Mesenchymal stem cell (in vitro differentiated cells and primary cell): ENCODE data around the gene FMO5.

Source experiments
- DNase-seq: peaks from one replicate; pipeline ENCODE4 v3.0.0-alpha.2; 2013
- H2AFZ ChIP-seq: one replicate; pipeline ENCODE4 v1.6.1; 2013; ENCODE audit warnings: low read depth, mild to moderate bottlenecking, control low read depth, inconsistent platforms, low read length, moderate library complexity
- H2AK5ac ChIP-seq: 2 replicates; pipeline ENCODE4 v1.6.1; 2013; ENCODE audit warnings: low read length, moderate library complexity, mild to moderate bottlenecking, inconsistent platforms; ENCODE audit not compliant: severe bottlenecking
- H2BK120ac ChIP-seq: one replicate; pipeline ENCODE4 v1.6.1; 2013; ENCODE audit warnings: low read depth, mild to moderate bottlenecking, inconsistent platforms, low read length, moderate library complexity
- H2BK12ac ChIP-seq, 2 experiments: one replicate each; pipeline ENCODE4 v1.6.1; 2013; ENCODE audit warnings: inconsistent platforms in 2 of 2, low read length in 2 of 2, mild to moderate bottlenecking in 2 of 2, moderate library complexity in 2 of 2, control low read depth in 1 of 2
- H2BK15ac ChIP-seq: one replicate; pipeline ENCODE4 v1.6.1; 2013; ENCODE audit warnings: mild to moderate bottlenecking, low read depth, inconsistent platforms; ENCODE audit not compliant: poor library complexity, severe bottlenecking
- H2BK5ac ChIP-seq: 2 replicates; pipeline ENCODE4 v1.6.1; 2013; ENCODE audit warnings: low read depth, mild to moderate bottlenecking, low read length, control low read depth, inconsistent platforms; ENCODE audit not compliant: poor library complexity, severe bottlenecking
- H3K14ac ChIP-seq, 2 experiments: one replicate each; pipeline ENCODE4 v1.6.1; 2013; ENCODE audit warnings: inconsistent platforms in 2 of 2, low read length in 2 of 2, control low read depth in 1 of 2, mild to moderate bottlenecking in 1 of 2, moderate library complexity in 1 of 2
- H3K18ac ChIP-seq, 2 experiments: one replicate each; pipeline ENCODE4 v1.6.1; 2013; ENCODE audit warnings: inconsistent platforms in 2 of 2, low read length in 2 of 2, control low read depth in 1 of 2, low read depth in 1 of 2, mild to moderate bottlenecking in 1 of 2
- H3K23ac ChIP-seq, 2 experiments: one replicate each; pipeline ENCODE4 v1.6.1; 2013; ENCODE audit warnings: inconsistent platforms in 2 of 2, low read length in 2 of 2, mild to moderate bottlenecking in 2 of 2, moderate library complexity in 2 of 2, control low read depth in 1 of 2
- H3K27ac ChIP-seq: 2 replicates; pipeline ENCODE4 v1.5.1; 2013; ENCODE audit warnings: mild to moderate bottlenecking, moderate library complexity, low read length, control low read depth, inconsistent platforms; ENCODE audit not compliant: poor library complexity, severe bottlenecking
- H3K27me3 ChIP-seq, 2 experiments: 2 replicates each; pipeline versions ENCODE4 v1.6.1 to v1.7.0; 2013; ENCODE audit warnings: low read length in 2 of 2, mild to moderate bottlenecking in 2 of 2, moderate library complexity in 2 of 2, control low read depth in 1 of 2, inconsistent platforms in 1 of 2; ENCODE audit not compliant: control insufficient read depth in 1 of 2, insufficient read depth in 1 of 2
- H3K36me3 ChIP-seq, 2 experiments: 2 replicates each; pipeline versions ENCODE4 v1.6.1 to v1.7.0; 2013; ENCODE audit warnings: low read length in 2 of 2, control low read depth in 1 of 2, inconsistent platforms in 1 of 2, low read depth in 1 of 2, mild to moderate bottlenecking in 1 of 2; ENCODE audit not compliant: insufficient read depth in 2 of 2, control insufficient read depth in 1 of 2
- H3K4ac ChIP-seq, 2 experiments: one replicate each; pipeline ENCODE4 v1.6.1; 2013; ENCODE audit warnings: inconsistent platforms in 2 of 2, low read length in 2 of 2, mild to moderate bottlenecking in 2 of 2, moderate library complexity in 2 of 2, control low read depth in 1 of 2, low read depth in 1 of 2
- H3K4me1 ChIP-seq: 2 replicates; pipeline ENCODE4 v1.6.1; 2013; ENCODE audit warnings: low read depth, low read length, control low read depth; ENCODE audit not compliant: control insufficient read depth, insufficient read depth
- H3K4me2 ChIP-seq: 2 replicates; pipeline ENCODE4 v1.6.1; 2013; ENCODE audit warnings: low read length, mild to moderate bottlenecking, inconsistent platforms; ENCODE audit not compliant: poor library complexity, severe bottlenecking
- H3K4me3 ChIP-seq, 2 experiments: 2 replicates each; pipeline versions ENCODE4 v1.5.1 to v1.7.0; 2013; ENCODE audit warnings: low read length in 2 of 2, mild to moderate bottlenecking in 2 of 2, control low read depth in 1 of 2, low read depth in 1 of 2; ENCODE audit not compliant: insufficient read depth in 1 of 2
- H3K79me1 ChIP-seq: replicated peaks from 2 replicates; pipeline ENCODE4 v1.6.1; 2013; ENCODE audit warnings: mild to moderate bottlenecking, control low read depth, low read length, inconsistent platforms; ENCODE audit not compliant: poor library complexity, severe bottlenecking
- H3K9ac ChIP-seq: 2 replicates; pipeline ENCODE4 v1.7.0; 2013; ENCODE audit warnings: mild to moderate bottlenecking, low read length, moderate library complexity
- H3K9me3 ChIP-seq: 2 replicates; pipeline ENCODE4 v1.7.0; 2013; ENCODE audit warnings: mild to moderate bottlenecking, low read length; ENCODE audit not compliant: control insufficient read depth
- H4K8ac ChIP-seq: one replicate; pipeline ENCODE4 v1.6.1; 2013; ENCODE audit warnings: inconsistent platforms, mild to moderate bottlenecking, low read length, moderate library complexity
- H4K91ac ChIP-seq: one replicate; pipeline ENCODE4 v1.6.1; 2013; ENCODE audit warnings: mild to moderate bottlenecking, low read length, inconsistent platforms
- WGBS: methylation state at CpG from one replicate; pipeline ENCODE4 v1.1.7; 2013; ENCODE audit warnings: mixed read lengths; 5-methylcytosine and 5-hydroxymethylcytosine counted together

Gene FMO5

DNA sequence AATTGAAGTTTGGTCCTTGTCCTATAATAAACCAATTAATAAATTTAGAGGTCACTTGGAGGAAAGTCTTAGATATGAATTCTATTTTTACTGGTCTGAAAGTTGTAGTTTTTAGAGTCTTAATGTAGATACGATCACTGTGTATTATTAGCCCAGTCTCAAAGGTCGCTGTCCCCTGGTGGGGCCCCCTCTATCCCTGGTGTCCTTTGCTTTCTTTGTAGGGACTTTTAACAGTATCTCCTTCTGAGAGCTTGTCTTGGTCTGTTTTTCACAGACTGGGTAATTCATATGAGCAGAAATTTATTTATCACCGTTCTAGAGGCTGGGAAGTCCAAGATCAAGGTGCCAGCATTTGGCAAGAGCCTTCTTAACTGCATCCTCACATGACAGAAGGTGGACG, 35.8 kb upstream of the FMO5 start:
- Histone ChIP-seq H2AK5ac (no peak overlapping the region), H3K27ac (no peak overlapping the region), H3K9ac (no peak overlapping the region), H3K4me2 (no peak overlapping the region), H3K4me1 (no peaks in the 10 kb centered on the region), H2BK120ac (no peak overlapping the region), H3K79me1 (peaks cover 19% of the 10 kb centered on the region), H4K8ac (no peak overlapping the region), H2BK12ac (no peak overlapping the region), H3K4me3 (no peak overlapping the region), H3K27me3 (no peaks in the 10 kb centered on the region), H3K18ac (no peak overlapping the region), H2BK15ac (no peak overlapping the region), H2BK5ac (no peak overlapping the region), H3K23ac (no peak overlapping the region), H2AFZ (no peak overlapping the region), H3K4ac (no peak overlapping the region), H3K14ac (no peak overlapping the region), H3K36me3 (peaks cover 4 to 59% of the 10 kb centered on the region in 2 experiments), H3K9me3 (no peaks in the 10 kb centered on the region), H4K91ac (no peak overlapping the region)
- DNase-seq, result no peak
- WGBS, result 99% methylated on average over 3 of the region's 4 CpGs

DNA sequence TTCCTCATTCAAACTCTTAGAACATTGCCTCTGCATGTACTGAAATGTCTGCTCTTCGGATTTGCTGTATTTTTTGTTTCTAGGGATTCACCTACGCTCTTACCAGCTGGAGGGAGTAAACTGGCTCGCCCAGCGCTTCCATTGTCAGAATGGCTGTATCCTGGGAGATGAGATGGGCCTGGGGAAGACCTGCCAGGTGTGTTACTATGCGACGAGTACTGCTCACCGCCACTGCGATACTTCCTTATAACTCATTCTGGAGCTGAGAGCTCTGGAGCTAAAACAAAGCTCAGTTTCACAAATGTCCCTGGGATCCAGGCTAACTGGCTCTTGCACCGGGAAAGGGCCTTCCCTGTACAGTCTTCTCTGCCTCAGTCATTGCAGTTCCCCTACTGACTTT, 27.4 kb upstream of the FMO5 start:
- Histone ChIP-seq H3K36me3 (peaks cover 3 to 21% of the 10 kb centered on the region in 2 experiments), H3K9ac (no peak overlapping the region), H3K14ac (no peak overlapping the region), H2BK12ac (no peak overlapping the region), H3K79me1 (peaks cover 27% of the 10 kb centered on the region), H4K8ac (no peak overlapping the region), H4K91ac (no peak overlapping the region), H3K27ac (no peak overlapping the region), H3K23ac (no peak overlapping the region), H3K4me2 (no peak overlapping the region), H3K27me3 (no peaks in the 10 kb centered on the region), H3K18ac (no peak overlapping the region), H2AFZ (no peak overlapping the region), H3K4me1 (peaks cover 3% of the 10 kb centered on the region), H3K4me3 (no peak overlapping the region), H2BK120ac (no peak overlapping the region), H2BK15ac (no peak overlapping the region), H2BK5ac (no peak overlapping the region), H3K4ac (no peak overlapping the region), H2AK5ac (no peak overlapping the region), H3K9me3 (no peaks in the 10 kb centered on the region)
- 97% methylated on average over 9 of the region's 9 CpGs for WGBS
- DNase-seq, result no peak

DNA sequence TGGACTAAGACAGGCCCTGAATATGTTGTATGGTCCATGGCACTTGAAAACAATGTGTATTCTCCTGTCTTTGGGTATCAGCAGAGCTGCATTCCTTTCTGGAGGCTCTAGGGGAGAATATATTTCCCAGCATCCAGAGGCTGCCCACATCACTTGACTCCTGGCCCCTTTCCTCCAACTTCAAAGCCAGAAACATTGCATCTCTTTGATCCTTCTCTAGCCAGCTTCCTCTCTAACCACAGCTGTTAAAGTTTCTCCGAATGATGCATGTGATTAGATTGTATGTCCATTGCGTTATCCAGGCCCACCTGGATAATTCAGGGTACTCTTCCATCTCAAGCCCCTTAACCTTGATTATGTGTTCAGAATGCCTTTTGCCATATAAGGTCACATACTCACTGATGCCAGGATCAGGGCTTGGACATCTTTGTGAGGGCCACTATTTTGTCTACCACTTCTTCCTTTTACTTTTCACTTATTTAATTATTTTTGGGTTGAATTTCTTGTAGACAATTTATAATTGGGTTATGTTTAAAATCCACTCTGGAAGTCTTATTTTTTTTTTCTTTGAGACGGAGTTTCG, 22.6 kb upstream of the FMO5 start:
- H3K27me3 ChIP-seq, result no peaks in the 10 kb centered on the region
- H2AK5ac ChIP-seq, result no peak overlapping the region
- no peak overlapping the region for H3K4me2 ChIP-seq
- no peak overlapping the region for H3K14ac ChIP-seq
- no peak overlapping the region for H2BK12ac ChIP-seq
- H3K23ac ChIP-seq, result no peak overlapping the region
- DNase-seq, result peak; percentile 40
- no peak overlapping the region for H3K4ac ChIP-seq
- H4K8ac ChIP-seq, result no peak overlapping the region
- H2BK15ac ChIP-seq, result no peak overlapping the region
- no peak overlapping the region for H2BK120ac ChIP-seq
- H3K36me3 ChIP-seq, result peaks cover 0 to 3% of the 10 kb centered on the region in 2 experiments
- no peak overlapping the region for H3K9ac ChIP-seq
- 88% methylated on average over 4 of the region's 4 CpGs for whole genome bisulfite sequencing
- no peak overlapping the region for H2BK5ac ChIP-seq
- no peak overlapping the region for H2AFZ ChIP-seq
- peaks cover 3% of the 10 kb centered on the region for H3K4me1 ChIP-seq
- H3K79me1 ChIP-seq, result peaks cover 11% of the 10 kb centered on the region
- H3K9me3 ChIP-seq, result no peaks in the 10 kb centered on the region
- H4K91ac ChIP-seq, result no peak overlapping the region
- no peak overlapping the region for H3K18ac ChIP-seq
- H3K4me3 ChIP-seq, result no peak overlapping the region
- H3K27ac ChIP-seq, result no peak overlapping the region

DNA sequence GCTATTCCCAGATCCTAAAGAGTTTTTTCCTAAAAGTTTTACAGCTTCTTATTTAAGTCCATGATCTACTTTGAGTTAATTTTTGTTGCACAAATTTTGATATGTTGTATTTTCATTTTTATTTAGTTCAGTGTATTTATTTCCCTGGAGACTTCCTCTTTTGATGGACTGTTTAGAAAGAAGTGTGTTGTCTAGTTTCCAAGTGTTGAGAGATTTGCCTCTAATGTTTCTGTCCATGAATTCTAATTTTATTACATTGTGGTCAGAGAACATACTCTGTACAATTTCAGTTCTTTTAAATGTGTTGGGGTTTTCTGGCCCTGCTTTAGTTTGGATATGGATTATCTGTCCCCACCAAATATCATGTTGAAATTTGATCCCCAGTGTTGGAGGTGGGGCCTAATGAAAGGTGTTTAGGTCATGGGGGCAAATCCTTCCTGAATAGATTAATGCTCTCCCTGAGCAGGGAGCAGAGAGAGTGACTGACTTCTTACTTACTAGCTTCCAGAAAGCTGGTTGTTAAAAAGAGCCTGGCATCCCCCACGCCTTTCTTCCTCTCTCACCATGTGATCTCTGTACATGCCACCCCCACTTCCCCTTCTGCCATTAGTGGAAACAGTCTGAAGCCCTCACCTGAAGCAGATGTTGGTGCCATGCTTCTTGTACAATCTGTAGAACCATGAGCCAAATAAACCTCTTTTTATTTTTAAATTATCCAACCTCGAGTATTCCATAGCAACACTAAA, 21.9 kb upstream of the FMO5 start:
- H3K14ac ChIP-seq, result peak overlapping the region in 1 of 2 experiments; percentile 23
- H2AFZ ChIP-seq, result no peak overlapping the region
- no peak overlapping the region for H2BK15ac ChIP-seq
- H3K23ac ChIP-seq, result no peak overlapping the region
- no peak overlapping the region for H2BK12ac ChIP-seq
- no peak overlapping the region for H3K18ac ChIP-seq
- no peak overlapping the region for H3K27ac ChIP-seq
- H4K8ac ChIP-seq, result no peak overlapping the region
- WGBS, result 98% methylated on average over 2 of the region's 2 CpGs
- H3K4ac ChIP-seq, result no peak overlapping the region
- H3K27me3 ChIP-seq, result no peaks in the 10 kb centered on the region
- no peak for DNase-seq
- no peaks in the 10 kb centered on the region for H3K9me3 ChIP-seq
- H4K91ac ChIP-seq, result no peak overlapping the region
- H3K36me3 ChIP-seq, result no peaks in the 10 kb centered on the region
- H3K9ac ChIP-seq, result no peak overlapping the region
- H3K4me3 ChIP-seq, result no peak overlapping the region
- no peak overlapping the region for H2BK5ac ChIP-seq
- H2AK5ac ChIP-seq, result no peak overlapping the region
- H3K4me1 ChIP-seq, result peaks cover 3% of the 10 kb centered on the region
- peaks cover 7% of the 10 kb centered on the region for H3K79me1 ChIP-seq
- H2BK120ac ChIP-seq, result no peak overlapping the region
- H3K4me2 ChIP-seq, result no peak overlapping the region
